Panc1 (cell line): ENCODE measurements around the gene B4GALNT1. TPM values are rescaled to one million over a fixed set of nuclear protein-coding genes. Genes with fewer than 3 reads are reported as not detected.
A peak's percentile ranks its signal among the peaks of the same experiment; 100 is the strongest.
"Not testable (repeated sequence)": the region's sequence is repeated elsewhere in the genome, so short reads cannot be mapped to it uniquely, and the experiment has no call there.

Source experiments
- ATAC-seq: fragments of 200-7000 bp; cut with Tn5 transposase; 2 replicates; pipeline ENCODE4 v1.9.1; 2020; ENCODE audit warnings: mild to moderate bottlenecking, moderate library complexity
- BruUV-seq: library from RNA; stranded (reverse); fragments of 400-500 nt; replicated peaks from 2 replicates; lab custom pipeline; 2021; lab: Mats Ljungman, UMichigan
- CTCF ChIA-PET: fragments of 300-600 bp; sonication (Branson Sonifier 250); formaldehyde crosslinking; loops from one replicate; lab custom pipeline; 2022; ENCODE audit warnings: antibody characterized with exemption; lab: Charles Lee
- POLR2A ChIA-PET: fragments of 300-600 bp; sonication (Branson Sonifier 250); formaldehyde crosslinking; loops from one replicate; lab custom pipeline; 2022; ENCODE audit warnings: antibody characterized with exemption; lab: Charles Lee
- DNase-seq: peaks from one replicate; pipeline ENCODE4 v3.0.0-alpha.2; 2010; ENCODE audit warnings: low read depth, low spot score
- H3K27ac ChIP-seq: 2 replicates; pipeline ENCODE4 v1.5.1; 2011; ENCODE audit warnings: mild to moderate bottlenecking, low read length, inconsistent platforms
- H3K27me3 ChIP-seq: fragments of 200-500 bp; sonication (Bioruptor generic); 2 replicates; pipeline ENCODE4 v1.6.0; 2014; ENCODE audit warnings: low read length, inconsistent platforms; ENCODE audit not compliant: control insufficient read depth, insufficient read depth
- H3K36me3 ChIP-seq: fragments of 200-500 bp; sonication (Bioruptor generic); 2 replicates; pipeline ENCODE4 v1.5.1; 2014; ENCODE audit warnings: inconsistent platforms, mild to moderate bottlenecking, low read length, moderate library complexity; ENCODE audit not compliant: control insufficient read depth, insufficient read depth
- H3K4me1 ChIP-seq: 2 replicates; pipeline ENCODE4 v1.5.1; 2011; ENCODE audit warnings: inconsistent platforms, mild to moderate bottlenecking, low read length, moderate library complexity; ENCODE audit not compliant: control insufficient read depth, insufficient read depth
- H3K4me3 ChIP-seq, 2 experiments: 2 replicates each; pipeline ENCODE4 v1.5.1; 2011 to 2012; ENCODE audit warnings: low read depth in 2 of 2, low read length in 2 of 2, mild to moderate bottlenecking in 2 of 2, inconsistent platforms in 1 of 2, moderate library complexity in 1 of 2
- H3K9me3 ChIP-seq: fragments of 200-500 bp; sonication (Bioruptor generic); 2 replicates; pipeline ENCODE4 v1.5.1; 2014; ENCODE audit warnings: low read depth, mild to moderate bottlenecking, inconsistent platforms, low read length, moderate library complexity; ENCODE audit not compliant: control insufficient read depth, insufficient read depth
- POLR2AphosphoS5 ChIP-seq: IDR thresholded peaks from 2 replicates; pipeline ENCODE4 v1.6.1; 2012; ENCODE audit warnings: mild to moderate bottlenecking, low read depth, low read length, moderate library complexity
- SIN3A ChIP-seq: IDR thresholded peaks from 2 replicates; pipeline ENCODE4 v1.6.1; 2012; ENCODE audit warnings: low read depth, mild to moderate bottlenecking, low read length, moderate library complexity, borderline replicate concordance; ENCODE audit not compliant: insufficient read depth
- TCF7L2 ChIP-seq: IDR thresholded peaks from 2 replicates; pipeline ENCODE4 v1.6.1; 2011; ENCODE audit warnings: mild to moderate bottlenecking, low read depth, low read length, inconsistent platforms
- in situ Hi-C: cut with HindIII; loops from 2 replicates; pipeline ENCODE4 v1.10.0; 2016; ENCODE audit warnings: low sequenced_read_pairs, low pct_unique_long_range_greater_than_20kb
- intact Hi-C: fragments of 100-400 bp; cut with micrococcal nuclease; formaldehyde crosslinking; loops from one replicate; pipeline ENCODE4 v1.10.0; 2022; ENCODE audit not compliant: unreplicated experiment
- total RNA-seq: library from RNA; stranded (reverse); gene quantifications from one replicate; pipeline ENCODE4 v1.2.1, GENCODE V29; 2021; ENCODE audit not compliant: unreplicated experiment
- TF ChIP-seq, protein P1 (sequence below): fragments of 450-650 bp; IDR thresholded peaks from 2 replicates; pipeline ENCODE4 v1.5.1; 2017; ENCODE audit warnings: mild to moderate bottlenecking
- TF ChIP-seq, protein P2 (sequence below), 2 experiments: IDR thresholded peaks; 2 replicates each; pipeline ENCODE4 v1.6.1; 2011 to 2012; ENCODE audit warnings: low read depth in 2 of 2, control low read depth in 1 of 2, low read length in 1 of 2, mild to moderate bottlenecking in 1 of 2, moderate library complexity in 1 of 2; ENCODE audit not compliant: insufficient read depth in 1 of 2

B4GALNT1 gene
- total RNA-seq, 1 experiment from 2014 or later = 48.6 TPM

DNA sequence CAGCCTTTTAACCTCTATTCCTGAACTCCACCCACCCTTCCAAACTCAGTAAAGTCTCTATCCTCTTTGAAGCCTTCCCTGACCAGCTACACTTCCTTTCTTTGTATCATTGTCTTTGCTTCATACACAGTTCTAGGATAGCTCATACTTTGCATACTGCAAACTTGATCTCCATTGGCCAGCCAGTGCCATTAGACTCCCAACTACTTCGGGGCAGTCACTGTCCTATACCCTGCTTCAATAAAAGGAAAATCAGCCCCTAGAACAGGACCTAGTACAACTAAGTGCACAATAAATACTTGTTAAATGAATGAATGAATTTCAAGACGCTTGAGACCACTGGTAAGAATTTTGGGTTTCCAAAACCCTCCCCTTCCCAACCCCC is 42.5 kb downstream of the B4GALNT1 start:
- CTCF ChIA-PET = no interaction called here
- H3K9me3 ChIP-seq = no peaks in the 10 kb centered on the region
- H3K4me3 ChIP-seq = peak overlapping the region; percentile 94 to 97
- peak overlapping the region; percentile 87 for H3K27ac ChIP-seq
- H3K4me1 ChIP-seq = peaks cover 15% of the 10 kb centered on the region
- peaks cover 3% of the 10 kb centered on the region; the same call in 1 of the 2 replicates for H3K36me3 ChIP-seq
- no peaks in the 10 kb centered on the region for H3K27me3 ChIP-seq
- no TSS peak for BruUV-seq
- DNase-seq (no peak), ATAC-seq (peak; percentile 6; the same call in 1 of the 2 replicates)
- in situ Hi-C loops = no loop called here
- intact Hi-C loops = no loop called here
- TF ChIP-seq, protein P1, sequence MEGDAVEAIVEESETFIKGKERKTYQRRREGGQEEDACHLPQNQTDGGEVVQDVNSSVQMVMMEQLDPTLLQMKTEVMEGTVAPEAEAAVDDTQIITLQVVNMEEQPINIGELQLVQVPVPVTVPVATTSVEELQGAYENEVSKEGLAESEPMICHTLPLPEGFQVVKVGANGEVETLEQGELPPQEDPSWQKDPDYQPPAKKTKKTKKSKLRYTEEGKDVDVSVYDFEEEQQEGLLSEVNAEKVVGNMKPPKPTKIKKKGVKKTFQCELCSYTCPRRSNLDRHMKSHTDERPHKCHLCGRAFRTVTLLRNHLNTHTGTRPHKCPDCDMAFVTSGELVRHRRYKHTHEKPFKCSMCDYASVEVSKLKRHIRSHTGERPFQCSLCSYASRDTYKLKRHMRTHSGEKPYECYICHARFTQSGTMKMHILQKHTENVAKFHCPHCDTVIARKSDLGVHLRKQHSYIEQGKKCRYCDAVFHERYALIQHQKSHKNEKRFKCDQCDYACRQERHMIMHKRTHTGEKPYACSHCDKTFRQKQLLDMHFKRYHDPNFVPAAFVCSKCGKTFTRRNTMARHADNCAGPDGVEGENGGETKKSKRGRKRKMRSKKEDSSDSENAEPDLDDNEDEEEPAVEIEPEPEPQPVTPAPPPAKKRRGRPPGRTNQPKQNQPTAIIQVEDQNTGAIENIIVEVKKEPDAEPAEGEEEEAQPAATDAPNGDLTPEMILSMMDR = no peak
- TF ChIP-seq POLR2AphosphoS5 (no peak), SIN3A (no peak), TCF7L2 (no peak)
- TF ChIP-seq, protein P2, sequence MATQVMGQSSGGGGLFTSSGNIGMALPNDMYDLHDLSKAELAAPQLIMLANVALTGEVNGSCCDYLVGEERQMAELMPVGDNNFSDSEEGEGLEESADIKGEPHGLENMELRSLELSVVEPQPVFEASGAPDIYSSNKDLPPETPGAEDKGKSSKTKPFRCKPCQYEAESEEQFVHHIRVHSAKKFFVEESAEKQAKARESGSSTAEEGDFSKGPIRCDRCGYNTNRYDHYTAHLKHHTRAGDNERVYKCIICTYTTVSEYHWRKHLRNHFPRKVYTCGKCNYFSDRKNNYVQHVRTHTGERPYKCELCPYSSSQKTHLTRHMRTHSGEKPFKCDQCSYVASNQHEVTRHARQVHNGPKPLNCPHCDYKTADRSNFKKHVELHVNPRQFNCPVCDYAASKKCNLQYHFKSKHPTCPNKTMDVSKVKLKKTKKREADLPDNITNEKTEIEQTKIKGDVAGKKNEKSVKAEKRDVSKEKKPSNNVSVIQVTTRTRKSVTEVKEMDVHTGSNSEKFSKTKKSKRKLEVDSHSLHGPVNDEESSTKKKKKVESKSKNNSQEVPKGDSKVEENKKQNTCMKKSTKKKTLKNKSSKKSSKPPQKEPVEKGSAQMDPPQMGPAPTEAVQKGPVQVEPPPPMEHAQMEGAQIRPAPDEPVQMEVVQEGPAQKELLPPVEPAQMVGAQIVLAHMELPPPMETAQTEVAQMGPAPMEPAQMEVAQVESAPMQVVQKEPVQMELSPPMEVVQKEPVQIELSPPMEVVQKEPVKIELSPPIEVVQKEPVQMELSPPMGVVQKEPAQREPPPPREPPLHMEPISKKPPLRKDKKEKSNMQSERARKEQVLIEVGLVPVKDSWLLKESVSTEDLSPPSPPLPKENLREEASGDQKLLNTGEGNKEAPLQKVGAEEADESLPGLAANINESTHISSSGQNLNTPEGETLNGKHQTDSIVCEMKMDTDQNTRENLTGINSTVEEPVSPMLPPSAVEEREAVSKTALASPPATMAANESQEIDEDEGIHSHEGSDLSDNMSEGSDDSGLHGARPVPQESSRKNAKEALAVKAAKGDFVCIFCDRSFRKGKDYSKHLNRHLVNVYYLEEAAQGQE (IDR thresholded peaks at IDR 0.05; ENCODE audit: insufficient read depth in 1 of 2, low read depth in 2 of 2, low read length in 1 of 2) = no peak
- POLR2A ChIA-PET = interaction anchor here (0.6 to 0.7 kb wide), 2 partner anchors 14 to 28 kb away, joined by 6 to 7 read pairs; no protein-coding TSS in a partner anchor

DNA sequence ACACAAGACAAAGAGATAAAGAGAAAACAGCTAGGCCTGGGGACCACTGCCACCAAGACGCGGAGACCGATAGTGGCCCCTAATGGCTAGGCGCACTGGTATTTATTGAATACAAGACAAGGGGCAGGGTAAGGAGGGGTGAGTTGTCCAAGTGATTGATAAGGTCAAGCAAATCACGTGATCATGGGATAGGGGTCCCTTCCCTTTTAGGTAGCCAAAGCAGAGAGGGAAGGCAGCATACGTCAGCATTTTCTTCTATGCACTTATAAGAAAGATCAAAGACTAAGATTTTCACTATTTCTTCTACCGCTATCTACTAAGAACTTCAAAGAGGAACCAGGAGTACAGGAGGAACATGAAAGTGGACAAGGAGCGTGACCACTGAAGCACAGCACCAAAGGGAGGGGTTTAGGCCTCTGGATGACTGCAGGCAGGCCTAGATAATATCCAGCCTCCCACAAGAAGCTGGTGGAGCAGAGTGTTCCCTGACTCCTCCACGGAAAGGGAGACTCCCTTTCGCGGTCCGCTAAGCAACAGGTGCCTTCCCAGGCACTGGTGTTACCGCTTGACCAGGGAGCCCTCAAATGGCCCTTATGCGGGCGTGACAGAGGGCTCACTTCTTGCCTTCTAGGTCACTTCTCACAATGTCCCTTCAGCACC is 43.9 kb downstream of the B4GALNT1 start:
- intact Hi-C loops, H3K27me3 ChIP-seq, H3K4me3 ChIP-seq, DNase-seq, H3K36me3 ChIP-seq, POLR2A ChIA-PET, in situ Hi-C loops, CTCF ChIA-PET, BruUV-seq, ATAC-seq, H3K27ac ChIP-seq, H3K9me3 ChIP-seq: not testable (repeated sequence)
- peaks cover 15% of the 10 kb centered on the region for H3K4me1 ChIP-seq

DNA sequence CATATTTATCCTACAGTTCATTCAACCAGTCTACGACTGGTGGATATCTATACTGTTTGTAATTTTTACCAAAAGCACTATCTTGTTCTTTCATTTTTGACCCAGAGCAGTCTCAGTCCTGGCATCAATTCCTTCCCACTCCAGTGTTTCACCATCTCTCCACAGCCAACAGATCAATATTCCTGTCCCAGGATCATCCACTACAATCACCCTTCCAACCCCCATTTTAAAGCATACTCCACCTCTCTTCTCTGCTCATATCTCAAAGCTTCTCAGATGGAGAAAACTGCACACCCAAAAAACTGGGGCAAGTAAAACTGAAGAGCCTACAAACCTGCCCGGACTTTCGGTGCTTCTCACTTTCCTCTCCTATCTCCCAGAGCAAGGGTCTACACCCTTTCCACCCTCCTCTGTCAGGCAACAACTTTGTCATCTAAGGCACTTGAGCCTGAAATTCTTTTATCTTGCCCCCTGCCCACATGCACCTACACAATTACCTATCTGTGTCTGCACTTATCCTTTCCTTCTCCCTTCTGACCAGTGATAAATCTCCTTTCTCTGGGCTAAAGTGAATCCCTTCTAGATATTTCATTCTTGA is 46.1 kb downstream of the B4GALNT1 start:
- POLR2A ChIA-PET = no interaction called here
- H3K4me3 ChIP-seq = no peak overlapping the region
- no peak overlapping the region for H3K27ac ChIP-seq
- intact Hi-C loops = no loop called here
- H3K36me3 ChIP-seq = peaks cover 3% of the 10 kb centered on the region; the same call in 1 of the 2 replicates
- in situ Hi-C loops = no loop called here
- BruUV-seq = no TSS peak
- no peak for DNase-seq
- peaks cover 3% of the 10 kb centered on the region for H3K4me1 ChIP-seq
- TF ChIP-seq TCF7L2 = no peak
- TF ChIP-seq, protein P2 (IDR thresholded peaks at IDR 0.05; ENCODE audit: insufficient read depth in 1 of 2, low read depth in 2 of 2, low read length in 1 of 2) = no peak
- TF ChIP-seq, protein P1 = no peak
- H3K9me3 ChIP-seq = no peaks in the 10 kb centered on the region
- no peaks in the 10 kb centered on the region for H3K27me3 ChIP-seq
- CTCF ChIA-PET = no interaction called here
- ATAC-seq = no peak
